Measurements from ENCODE around the gene CERS6. TPM values are rescaled to one million over a fixed set of nuclear protein-coding genes. Genes with fewer than 3 reads are reported as not detected.
A peak's percentile ranks its signal among the peaks of the same experiment; 100 is the strongest.

The CERS6 gene
- total RNA-seq, 4 donors from 2014 or later: 25.9 to 57.2 (median 35.8) TPM

GRCh38 chr2:168432565-168433186 lies 23.4 kb upstream of the CERS6 start:
- TF ChIP-seq CTCF (IDR thresholded peaks at IDR 0.05): no peak
- DNase-seq (ENCODE audit: low spot score) (no peak), ATAC-seq (ENCODE audit: low FRiP score) (no peak)

GRCh38 chr2:168433527-168433926 lies 22.5 kb upstream of the CERS6 start:
- TF ChIP-seq CTCF (IDR thresholded peaks at IDR 0.05): no peak
- DNase-seq (ENCODE audit: low spot score) (no peak), ATAC-seq (ENCODE audit: low FRiP score) (no peak)

- DNase-seq (ENCODE audit: low spot score): peak; percentile 49
- no peak for TF ChIP-seq CTCF (IDR thresholded peaks at IDR 0.05)
Measured at GRCh38 chr2:168434146-168434545, 21.9 kb upstream of the CERS6 start.

GRCh38 chr2:168436840-168437239 lies 19.2 kb upstream of the CERS6 start:
- ATAC-seq (ENCODE audit: low FRiP score) (no peak), DNase-seq (ENCODE audit: low spot score) (no peak)
- TF ChIP-seq CTCF (IDR thresholded peaks at IDR 0.05): no peak

More at GRCh38 chr2:168434146-168434545, 21.9 kb upstream of the CERS6 start:
- ATAC-seq (ENCODE audit: low FRiP score): no peak

GRCh38 chr2:168438553-168438952 lies 17.5 kb upstream of the CERS6 start:
- DNase-seq (ENCODE audit: low spot score) (no peak), ATAC-seq (ENCODE audit: low FRiP score) (no peak)
- no peak for TF ChIP-seq CTCF (IDR thresholded peaks at IDR 0.05)

GRCh38 chr2:168439536-168439935 lies 16.5 kb upstream of the CERS6 start:
- DNase-seq (ENCODE audit: low spot score) (no peak), ATAC-seq (ENCODE audit: low FRiP score) (no peak)
- TF ChIP-seq CTCF (IDR thresholded peaks at IDR 0.05): no peak

- no peak for TF ChIP-seq CTCF (IDR thresholded peaks at IDR 0.05)
- no peak for ATAC-seq (ENCODE audit: low FRiP score)
Measured at GRCh38 chr2:168441214-168441872, 14.7 kb upstream of the CERS6 start.

More at GRCh38 chr2:168441214-168441872, 14.7 kb upstream of the CERS6 start:
- no peak for DNase-seq (ENCODE audit: low spot score)
